ENCODE data around the gene PRR33.

DNA sequence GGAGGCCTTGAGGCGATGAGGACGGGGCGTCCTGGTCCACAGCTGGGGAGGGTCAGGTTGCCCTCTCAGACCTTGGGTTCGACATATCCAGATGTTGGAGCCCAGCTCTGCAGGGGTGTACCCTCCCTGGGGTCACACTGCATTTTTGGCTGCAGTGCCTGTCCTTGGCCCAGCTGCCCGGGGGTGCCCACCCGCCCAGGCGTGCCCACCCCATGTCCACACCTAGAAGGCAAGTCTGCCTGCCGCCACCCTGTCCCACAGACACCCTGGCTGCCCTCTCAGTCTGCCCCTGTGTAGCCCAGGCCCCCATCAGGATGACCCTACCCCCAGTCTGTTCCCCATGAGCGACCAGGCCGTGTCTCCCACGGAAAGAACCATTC lies 35.8 kb downstream of the PRR33 start:
- TF ChIP-seq, protein P1, sequence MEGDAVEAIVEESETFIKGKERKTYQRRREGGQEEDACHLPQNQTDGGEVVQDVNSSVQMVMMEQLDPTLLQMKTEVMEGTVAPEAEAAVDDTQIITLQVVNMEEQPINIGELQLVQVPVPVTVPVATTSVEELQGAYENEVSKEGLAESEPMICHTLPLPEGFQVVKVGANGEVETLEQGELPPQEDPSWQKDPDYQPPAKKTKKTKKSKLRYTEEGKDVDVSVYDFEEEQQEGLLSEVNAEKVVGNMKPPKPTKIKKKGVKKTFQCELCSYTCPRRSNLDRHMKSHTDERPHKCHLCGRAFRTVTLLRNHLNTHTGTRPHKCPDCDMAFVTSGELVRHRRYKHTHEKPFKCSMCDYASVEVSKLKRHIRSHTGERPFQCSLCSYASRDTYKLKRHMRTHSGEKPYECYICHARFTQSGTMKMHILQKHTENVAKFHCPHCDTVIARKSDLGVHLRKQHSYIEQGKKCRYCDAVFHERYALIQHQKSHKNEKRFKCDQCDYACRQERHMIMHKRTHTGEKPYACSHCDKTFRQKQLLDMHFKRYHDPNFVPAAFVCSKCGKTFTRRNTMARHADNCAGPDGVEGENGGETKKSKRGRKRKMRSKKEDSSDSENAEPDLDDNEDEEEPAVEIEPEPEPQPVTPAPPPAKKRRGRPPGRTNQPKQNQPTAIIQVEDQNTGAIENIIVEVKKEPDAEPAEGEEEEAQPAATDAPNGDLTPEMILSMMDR (IDR thresholded peaks at IDR 0.05), result no peak
- TF ChIP-seq POLR2A (IDR thresholded peaks at IDR 0.05) (no peak), EP300 (IDR thresholded peaks at IDR 0.05) (no peak)
